CD4-positive, alpha-beta T cell treated with Interleukin-15 for 4 hours (primary cell): ENCODE measurements around the gene NFIL3.

ENCODE experiments used
- DNase-seq: peaks from one replicate; pipeline ENCODE4 v3.0.0-alpha.2; 2020; ENCODE audit warnings: low spot score

NFIL3 gene

GRCh38 chr9:91421971-91422757 lies 1.5 kb downstream of the NFIL3 start:
- peak; percentile 19 for DNase-seq

GRCh38 chr9:91421128-91421765 lies 2.4 kb downstream of the NFIL3 start:
- no peak for DNase-seq

DNA sequence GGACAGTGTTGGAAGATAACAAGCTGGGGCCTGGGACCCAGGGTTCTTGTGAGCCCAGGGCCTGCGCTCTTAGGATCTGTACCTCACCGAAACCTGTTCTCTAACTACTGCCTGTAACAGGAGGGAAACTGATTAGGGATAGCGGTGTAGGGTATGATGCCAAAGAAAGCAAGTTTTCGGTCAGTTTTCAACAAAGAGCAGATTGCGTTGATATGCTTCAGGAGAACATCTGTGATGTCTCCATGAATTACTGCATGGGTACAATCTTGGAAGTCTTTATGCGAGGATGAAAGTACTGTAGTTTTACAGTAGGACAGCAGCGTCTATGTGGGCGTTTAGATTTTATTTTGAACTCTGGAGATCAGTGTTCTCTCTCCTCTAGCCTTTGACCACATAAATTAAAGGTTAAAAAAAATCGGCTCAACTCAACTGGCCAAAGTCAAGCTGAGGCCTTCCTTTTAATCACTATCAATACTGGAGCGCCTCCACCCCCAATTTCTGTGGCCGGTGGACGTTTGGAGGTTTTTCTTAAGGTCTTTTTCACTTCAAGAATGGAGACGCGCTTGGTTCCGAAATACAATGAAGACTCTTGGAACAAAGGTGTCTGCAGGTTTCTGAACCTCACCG lies 3.0 kb downstream of the NFIL3 start:
- DNase-seq: no peak

DNA sequence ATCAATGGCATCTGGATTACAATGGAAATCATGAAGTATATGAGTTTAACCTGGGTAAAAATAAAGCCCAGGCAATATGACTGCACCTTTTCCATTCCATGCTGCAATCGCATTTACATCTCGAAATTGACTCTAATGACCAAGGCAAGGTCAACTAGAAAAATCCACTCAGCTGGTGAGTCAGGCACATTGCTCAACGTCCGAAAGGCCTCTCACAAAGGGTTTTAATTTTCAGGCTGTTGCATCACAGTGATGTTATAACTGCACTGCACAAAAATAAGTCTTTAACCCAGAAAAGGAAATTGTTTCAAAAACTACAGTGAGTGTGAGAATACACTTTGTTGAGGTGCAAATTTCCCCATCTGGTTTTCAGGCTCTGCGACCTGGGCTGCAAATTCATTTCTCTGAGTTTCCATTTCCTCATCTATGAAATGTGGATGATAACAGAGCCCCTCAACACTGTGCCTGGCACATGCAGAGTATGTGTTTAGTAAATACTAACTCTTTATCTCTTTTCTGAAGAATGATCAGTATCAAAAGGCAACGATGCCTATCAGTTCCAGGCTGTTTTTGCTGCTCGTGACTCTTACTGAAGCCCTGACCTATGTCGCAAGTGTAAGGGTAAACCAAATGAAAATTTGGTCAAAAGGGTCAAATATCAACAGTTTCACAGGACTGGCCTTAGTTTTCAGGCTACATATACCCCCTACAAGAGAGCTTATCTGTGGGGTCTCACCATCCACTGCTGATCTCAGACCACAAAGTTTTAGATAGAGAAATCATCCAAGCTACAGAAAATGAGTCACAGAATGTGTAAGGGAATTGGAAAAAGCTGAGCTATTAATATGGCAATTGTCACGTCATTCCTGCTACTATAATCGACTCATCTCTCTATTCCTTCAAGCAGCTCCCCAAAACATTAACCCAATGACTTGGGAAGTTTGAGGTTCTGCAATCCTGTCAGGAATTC lies 4.1 kb downstream of the NFIL3 start:
- DNase-seq: peak; percentile 12

GRCh38 chr9:91418215-91418610 lies 5.4 kb downstream of the NFIL3 start:
- no peak for DNase-seq

DNA sequence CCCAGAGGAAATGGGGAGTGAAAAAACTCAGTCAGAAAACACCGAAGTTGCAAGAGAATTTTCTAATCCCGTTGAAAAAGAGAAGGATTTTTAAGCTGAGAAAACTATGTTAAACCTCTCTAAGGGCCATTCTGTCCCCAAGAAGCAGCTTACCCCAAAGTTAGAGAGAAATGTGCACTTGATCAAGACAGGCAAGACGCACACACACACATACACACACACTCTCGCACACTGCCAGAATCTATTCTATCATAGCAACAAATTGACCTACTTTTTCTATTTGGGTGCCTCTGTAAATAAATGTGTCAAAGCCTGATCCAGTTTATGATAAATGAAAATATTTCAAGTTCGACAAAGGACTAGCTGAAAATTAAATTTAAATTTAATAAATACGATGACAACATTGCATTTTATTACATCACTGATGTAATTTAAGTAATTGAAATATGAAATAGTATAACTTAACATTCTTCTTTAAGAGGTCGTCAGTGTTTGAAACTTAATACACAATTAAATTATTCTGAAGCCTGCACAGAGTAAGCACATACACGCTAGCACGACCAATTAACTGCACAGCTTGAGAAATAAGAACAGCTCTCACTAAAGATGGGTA lies 5.9 kb downstream of the NFIL3 start:
- no peak for DNase-seq

DNA sequence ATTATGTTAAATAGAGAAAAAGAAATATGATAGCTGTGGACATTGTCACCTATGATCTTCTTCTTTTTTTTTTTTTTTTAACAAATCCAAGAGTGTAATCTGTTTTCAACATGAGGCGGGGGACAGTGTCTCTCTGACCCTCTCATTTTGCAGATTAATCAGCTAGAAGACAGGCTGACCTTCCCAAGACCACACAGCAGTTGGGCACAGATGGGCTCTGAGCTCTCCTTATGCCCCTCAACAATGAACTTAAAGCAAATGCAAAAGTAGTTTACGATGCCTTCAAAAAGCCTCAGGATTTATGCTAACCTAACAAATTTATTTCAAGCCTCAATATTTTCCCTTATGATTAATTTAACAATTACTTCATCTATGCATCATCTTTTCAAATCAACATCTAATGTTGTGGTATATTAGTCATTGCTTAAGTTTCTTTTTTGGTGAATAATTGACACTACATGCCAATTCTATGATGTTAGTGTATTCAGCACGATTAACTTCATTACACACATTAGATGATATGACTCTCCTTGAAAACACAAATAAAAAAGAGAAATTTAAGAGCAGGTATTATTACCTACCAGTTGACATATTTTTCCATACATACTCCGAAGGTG lies 7.4 kb downstream of the NFIL3 start:
- DNase-seq: no peak

GRCh38 chr9:91415290-91415689 lies 8.3 kb downstream of the NFIL3 start:
- no peak for DNase-seq

- DNase-seq: no peak
These were observed 10.7 kb downstream of the NFIL3 start for GRCh38 chr9:91412941-91413340.

DNA sequence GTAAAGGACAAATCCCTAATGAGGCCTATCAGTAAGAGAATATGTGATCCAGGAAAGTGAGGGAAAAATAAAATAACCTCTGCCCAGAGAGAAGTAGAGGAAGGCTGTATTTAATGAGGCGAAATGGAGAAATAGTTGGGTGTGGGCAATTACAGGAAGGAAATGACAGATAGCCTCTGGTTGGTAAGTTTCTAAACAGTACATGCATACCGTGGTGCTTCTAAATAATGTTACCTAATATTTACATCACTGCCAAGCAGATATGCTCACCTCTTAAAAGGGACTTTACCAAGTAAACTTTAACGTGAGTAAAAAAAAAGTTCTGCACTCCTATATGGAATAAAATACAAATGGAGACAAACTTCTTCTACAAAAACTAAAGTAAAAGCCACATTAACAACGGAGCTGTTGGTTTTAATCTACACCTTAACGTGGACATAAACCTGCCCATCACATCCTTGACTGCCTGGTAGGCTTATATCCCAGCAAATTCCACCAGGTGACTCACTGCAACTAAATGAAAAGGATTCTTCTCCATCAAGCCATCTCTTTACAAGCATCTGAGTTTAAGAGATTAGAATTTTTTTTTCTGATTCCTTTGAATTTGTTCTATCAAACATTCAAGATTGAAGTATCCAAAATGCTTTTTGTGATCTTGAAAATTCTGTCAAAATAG lies 12.4 kb downstream of the NFIL3 start:
- DNase-seq: no peak

DNA sequence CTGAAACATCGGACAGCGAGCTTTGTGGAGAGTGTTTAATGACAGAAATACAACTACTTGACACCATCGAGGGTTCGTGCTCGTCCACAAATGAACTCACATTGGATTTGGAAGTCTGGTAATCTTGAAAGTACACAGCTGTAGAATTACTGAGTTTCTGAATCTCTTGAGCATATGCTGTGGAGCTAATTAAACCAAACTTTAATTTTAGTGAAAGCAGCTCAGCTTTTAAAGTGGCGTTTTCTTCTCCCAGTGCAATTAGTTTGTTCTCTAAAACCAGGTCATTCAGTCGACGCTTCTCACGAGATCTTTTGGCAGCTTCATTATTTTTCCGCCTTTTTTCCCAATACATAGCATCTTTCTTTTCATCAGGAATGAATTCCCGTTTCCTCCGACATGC lies 13.5 kb downstream of the NFIL3 start:
- no peak for DNase-seq

DNA sequence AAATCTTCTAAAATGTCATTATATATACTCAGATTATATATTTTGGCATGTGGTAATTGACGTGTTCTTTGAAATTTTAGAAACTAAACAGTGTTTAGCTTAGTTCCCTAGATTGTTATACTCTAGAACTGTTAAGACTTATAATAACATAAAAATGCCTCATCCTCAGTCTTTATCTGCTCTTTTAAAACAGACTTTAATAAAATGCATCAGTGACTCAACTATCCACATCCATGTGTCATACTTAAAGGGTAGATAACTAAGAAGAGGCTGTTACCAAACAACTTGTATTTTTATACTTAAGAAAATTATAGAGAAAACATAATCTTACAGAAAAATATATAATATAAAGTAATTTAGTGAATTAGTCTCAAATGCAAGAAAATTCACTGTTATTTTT lies 15.2 kb downstream of the NFIL3 start:
- no peak for DNase-seq

DNA sequence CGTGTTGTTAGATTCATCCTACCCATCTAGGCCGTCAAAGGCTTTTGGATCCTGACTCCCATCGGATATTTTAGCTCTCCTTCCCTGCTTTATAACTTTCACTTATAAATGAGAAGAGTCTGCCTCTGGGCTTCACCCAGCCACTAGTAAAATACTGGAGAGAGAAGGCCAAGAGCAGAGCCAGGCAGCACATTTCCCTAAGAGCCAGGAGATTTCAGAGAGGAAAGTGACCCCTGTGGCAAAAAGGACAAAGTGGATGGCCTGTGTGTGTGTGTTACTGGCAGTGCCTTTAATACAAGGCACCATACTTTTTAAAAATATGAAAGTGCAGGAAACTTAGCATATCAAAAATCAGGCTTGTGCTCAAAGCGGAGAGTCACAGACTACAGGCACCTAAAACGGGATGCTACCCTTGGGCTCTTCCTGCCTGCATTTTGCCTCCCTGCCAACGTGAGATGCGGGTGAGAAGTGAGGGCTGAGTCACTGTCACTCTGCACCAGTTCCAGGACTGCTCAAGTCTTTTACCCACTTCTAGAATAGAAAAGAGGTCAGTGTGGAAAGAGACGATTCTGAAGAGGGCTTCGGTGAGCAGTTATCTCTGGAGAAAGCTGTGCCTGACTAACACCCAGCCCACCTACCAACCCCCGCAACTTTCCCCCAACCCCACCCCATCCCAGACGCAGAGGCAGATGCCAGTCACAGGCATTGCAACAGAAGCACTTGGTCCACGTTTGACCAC lies 15.9 kb downstream of the NFIL3 start:
- DNase-seq: no peak

DNA sequence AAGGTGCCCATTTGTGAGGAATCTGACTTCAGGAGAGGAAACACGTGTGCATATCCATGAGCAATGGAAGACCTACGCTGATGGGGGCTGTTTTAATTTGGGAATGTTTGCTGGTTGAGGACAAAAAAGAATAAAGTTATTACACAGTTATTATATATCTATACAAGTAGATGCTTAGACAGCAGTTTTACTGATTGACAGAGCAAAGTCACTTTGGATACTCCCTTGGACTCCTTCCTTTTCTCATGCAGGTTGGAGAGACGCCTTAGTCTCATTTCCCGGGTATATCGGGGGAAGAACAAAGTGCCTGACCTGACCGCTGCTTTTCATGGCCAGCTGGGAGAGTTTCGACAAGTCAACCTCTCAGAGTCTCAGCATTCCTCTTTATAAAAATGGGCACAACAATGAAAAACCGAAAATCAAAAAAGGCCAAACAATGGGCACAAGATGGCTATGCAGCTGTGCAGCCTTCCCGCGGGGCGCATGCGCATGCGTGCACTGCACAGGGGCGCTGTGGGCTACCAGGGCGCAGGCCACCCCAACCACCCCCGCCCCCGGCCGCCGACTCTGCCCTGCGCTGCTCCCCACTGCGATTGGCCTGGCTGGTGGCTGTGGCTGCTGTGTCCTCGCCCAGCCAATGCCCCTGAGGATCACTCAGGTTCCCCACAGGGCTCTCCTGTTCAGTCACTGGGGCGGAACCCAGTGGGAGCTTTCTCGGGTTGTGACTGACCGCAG lies 18.1 kb downstream of the NFIL3 start:
- no peak for DNase-seq

DNA sequence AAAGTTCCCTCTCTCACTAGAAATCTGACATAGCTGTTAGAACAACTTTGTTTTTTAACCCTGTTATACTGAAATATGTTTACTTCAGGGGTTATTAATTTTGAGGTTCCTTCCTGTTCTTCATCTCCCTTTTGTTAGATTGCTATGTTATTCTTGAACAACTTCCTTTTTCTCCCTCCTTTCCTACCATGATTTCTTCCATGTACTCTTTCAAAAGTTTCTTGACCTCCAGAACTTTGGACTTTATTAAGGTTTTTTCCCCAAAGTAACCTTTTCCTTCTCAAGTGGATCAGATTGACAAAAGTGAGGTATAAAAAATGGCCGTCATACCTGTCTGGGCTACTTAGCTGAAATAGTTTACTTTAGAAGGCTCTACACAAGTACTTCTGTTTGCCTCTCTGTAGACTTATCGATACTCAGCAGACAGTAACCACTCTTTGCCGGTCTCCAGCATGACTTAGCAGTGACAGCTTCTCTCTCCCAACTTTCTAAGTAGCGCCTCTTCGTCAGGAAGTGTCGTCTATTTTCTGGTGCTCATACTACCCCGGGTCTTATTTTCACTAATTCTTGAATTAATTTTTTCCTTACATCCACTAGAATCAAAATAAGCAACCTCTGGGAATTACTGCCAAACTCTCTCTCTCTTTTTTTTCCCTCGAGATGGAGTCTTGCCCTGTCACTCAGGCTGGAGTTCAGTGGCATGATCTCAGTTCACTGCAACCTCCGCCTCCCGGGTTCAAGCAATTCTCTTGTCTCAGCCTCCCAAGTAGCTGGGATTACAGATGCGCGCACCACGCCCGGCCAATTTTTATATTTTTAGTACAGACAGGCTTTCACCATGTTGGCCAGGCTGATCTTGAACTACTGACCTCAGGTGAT lies 19.7 kb downstream of the NFIL3 start:
- DNase-seq: no peak

- DNase-seq: no peak
These were observed 24.7 kb downstream of the NFIL3 start for GRCh38 chr9:91398926-91399325.

DNA sequence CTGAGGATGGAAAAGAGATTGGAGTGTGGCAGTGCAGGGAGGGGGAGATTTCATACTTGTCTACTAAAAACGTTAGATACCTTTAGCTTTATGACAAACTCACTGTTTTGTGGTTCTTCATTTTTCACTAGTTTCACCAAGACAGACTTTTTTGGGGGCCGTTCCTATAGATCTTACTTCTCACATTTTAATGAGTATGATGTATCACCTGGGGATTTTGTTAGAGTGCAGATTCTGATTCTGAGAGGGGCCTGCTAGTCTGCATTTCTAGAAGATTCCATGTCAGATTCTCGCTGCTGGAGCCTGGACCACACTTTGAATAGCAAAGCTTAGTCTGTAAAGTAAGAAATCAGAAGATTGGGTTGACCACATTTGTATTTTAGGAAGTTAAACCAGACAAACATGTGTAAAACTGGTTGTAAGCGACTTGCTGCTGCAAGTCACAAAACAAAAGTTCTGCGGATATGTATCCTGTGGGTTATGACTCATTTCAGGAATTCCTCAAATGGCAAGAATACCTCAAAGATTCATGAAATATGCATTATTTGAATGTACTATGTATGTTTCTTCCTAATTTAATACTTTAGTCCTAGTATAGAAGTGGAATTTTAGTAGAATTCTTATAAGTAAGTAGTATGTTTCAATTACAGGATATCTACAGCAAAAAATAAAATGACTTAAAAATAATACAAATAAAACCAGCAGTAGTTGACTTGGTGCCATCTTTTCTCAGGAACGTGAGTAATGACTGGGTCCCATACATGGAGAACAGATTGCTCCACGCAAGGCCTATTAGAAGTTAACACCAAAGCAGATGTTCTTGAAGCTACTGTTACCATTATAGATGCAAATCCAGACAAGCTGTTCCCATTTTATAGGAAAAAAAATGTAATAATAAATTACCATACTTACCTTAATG lies 27.8 kb downstream of the NFIL3 start:
- DNase-seq: no peak
